Measurements from ENCODE around the gene OPRM1. TPM values are rescaled to one million over a fixed set of nuclear protein-coding genes. Genes with fewer than 3 reads are reported as not detected.

OPRM1 gene
- total and polyA plus RNA-seq, 2 of the 8 experiments (the other 6 are each of a cell fraction or from before 2014, with no cell fraction given), result not detected

DNA sequence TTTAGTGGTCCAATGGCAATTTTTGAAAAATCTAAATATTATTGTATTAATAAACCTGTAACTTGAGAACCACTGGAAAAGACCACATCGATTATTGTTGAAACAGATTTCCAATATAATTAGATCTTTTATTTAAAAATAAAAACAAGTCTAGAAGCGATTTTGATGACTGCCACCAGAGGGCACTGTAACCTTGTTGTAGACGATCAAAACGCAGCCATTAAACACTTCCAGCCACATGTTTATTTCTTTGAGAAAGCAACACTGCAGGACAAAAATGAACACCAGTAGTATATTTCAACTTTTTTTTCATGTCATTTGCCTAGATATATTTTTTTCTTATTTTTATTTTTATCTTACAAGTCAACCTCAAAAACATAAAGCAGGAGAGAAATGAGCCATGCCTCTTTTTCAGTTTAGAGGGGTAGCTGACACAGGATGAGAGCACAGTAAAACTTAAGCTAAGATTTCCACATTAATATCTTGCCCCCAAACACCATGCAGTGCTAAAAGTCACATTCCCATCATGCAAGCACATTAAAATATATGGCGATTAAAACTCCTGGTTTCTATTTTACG is 115.4 kb downstream of the OPRM1 start (continued):
- TF ChIP-seq, protein P1, sequence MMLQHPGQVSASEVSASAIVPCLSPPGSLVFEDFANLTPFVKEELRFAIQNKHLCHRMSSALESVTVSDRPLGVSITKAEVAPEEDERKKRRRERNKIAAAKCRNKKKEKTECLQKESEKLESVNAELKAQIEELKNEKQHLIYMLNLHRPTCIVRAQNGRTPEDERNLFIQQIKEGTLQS (IDR thresholded peaks at IDR 0.05; ENCODE audit: insufficient read depth, low read depth, low read length), result no peak
- no peak for TF ChIP-seq TAF7 (optimal IDR thresholded peaks at IDR 0.05; ENCODE audit: borderline replicate concordance, low read depth, low read length)
- TF ChIP-seq POLR2A (IDR thresholded peaks at IDR 0.05; ENCODE audit: control extremely low read depth in 1 of 2, low read depth in 2 of 2, low read length in 2 of 2), result no peak
- TF ChIP-seq FOSL1 (IDR thresholded peaks at IDR 0.05; ENCODE audit: insufficient read depth, low read depth, low read length), result no peak
- no peak for TF ChIP-seq MAFK (IDR thresholded peaks at IDR 0.05; ENCODE audit: low read depth, low read length)
- TF ChIP-seq JUND (IDR thresholded peaks at IDR 0.05; ENCODE audit: low read length), result no peak
- no peak for TF ChIP-seq ASH2L (IDR thresholded peaks at IDR 0.05; ENCODE audit: low read length)
- TF ChIP-seq NANOG (IDR thresholded peaks at IDR 0.05; ENCODE audit: insufficient read depth, low read depth, low read length, poor library complexity, severe bottlenecking), result no peak
- no peak for TF ChIP-seq TAF1 (IDR thresholded peaks at IDR 0.05; ENCODE audit: low read depth, low read length)
- TF ChIP-seq JUN (IDR thresholded peaks at IDR 0.05; ENCODE audit: low read depth, low read length), result no peak
- no peak for TF ChIP-seq TBP (IDR thresholded peaks at IDR 0.05; ENCODE audit: low read depth, low read length)
- TF ChIP-seq NRF1 (IDR thresholded peaks at IDR 0.05; ENCODE audit: low read depth, low read length), result no peak
- no peak for TF ChIP-seq HDAC6 (IDR thresholded peaks at IDR 0.05; ENCODE audit: low read depth, low read length)
- TF ChIP-seq KDM1A (IDR thresholded peaks at IDR 0.05; ENCODE audit: borderline replicate concordance, low read length), result no peak
- no peak for TF ChIP-seq SIX5 (IDR thresholded peaks at IDR 0.05; ENCODE audit: low read depth, low read length)
- TF ChIP-seq, protein P2, sequence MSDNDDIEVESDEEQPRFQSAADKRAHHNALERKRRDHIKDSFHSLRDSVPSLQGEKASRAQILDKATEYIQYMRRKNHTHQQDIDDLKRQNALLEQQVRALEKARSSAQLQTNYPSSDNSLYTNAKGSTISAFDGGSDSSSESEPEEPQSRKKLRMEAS (IDR thresholded peaks at IDR 0.05), result peak; percentile 43; the same call in 1 of the 2 replicates
- no peak for TF ChIP-seq SAP30 (IDR thresholded peaks at IDR 0.05; ENCODE audit: insufficient read depth, insufficient replicate concordance, low read length)
- no peak for TF ChIP-seq RFX5 (IDR thresholded peaks at IDR 0.05; ENCODE audit: borderline replicate concordance, low read depth, low read length)
- no peak for TF ChIP-seq BACH1 (IDR thresholded peaks at IDR 0.05; ENCODE audit: low read length)
- TF ChIP-seq ZNF274 (IDR thresholded peaks at IDR 0.05; ENCODE audit: borderline replicate concordance, extremely low read depth, low read length), result no peak
- TF ChIP-seq POU5F1 (IDR thresholded peaks at IDR 0.05; ENCODE audit: low read depth, low read length), result 0 out of 2 replicates have a peak, but pooled peaks have one; percentile 5

Measured in H1 (cell line).